ENCODE data around the gene BRINP3. TPM values are rescaled to one million over a fixed set of nuclear protein-coding genes. Genes with fewer than 3 reads are reported as not detected.

The BRINP3 gene
- total RNA-seq, 2 donors from 2014 or later: not detected

DNA sequence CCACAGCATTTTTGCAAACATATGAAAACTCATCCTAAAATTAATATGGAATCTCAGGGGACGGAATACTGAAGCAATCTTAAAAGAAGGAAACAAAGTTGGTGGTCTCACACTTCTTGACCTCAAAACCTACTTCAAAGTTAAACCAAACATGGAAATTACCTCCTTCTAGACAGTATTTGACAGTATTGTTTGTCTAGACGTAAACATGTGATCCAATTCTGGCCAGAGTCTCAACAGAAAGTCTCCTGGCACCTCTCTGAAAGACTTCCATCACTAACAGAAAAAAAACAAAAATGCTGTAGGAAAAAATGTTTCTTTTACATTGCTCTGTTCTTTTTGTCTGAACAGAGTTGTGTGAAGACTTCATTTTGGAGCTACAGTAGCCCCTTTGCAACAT, 99.7 kb downstream of the BRINP3 start:
- TF ChIP-seq, protein P1, sequence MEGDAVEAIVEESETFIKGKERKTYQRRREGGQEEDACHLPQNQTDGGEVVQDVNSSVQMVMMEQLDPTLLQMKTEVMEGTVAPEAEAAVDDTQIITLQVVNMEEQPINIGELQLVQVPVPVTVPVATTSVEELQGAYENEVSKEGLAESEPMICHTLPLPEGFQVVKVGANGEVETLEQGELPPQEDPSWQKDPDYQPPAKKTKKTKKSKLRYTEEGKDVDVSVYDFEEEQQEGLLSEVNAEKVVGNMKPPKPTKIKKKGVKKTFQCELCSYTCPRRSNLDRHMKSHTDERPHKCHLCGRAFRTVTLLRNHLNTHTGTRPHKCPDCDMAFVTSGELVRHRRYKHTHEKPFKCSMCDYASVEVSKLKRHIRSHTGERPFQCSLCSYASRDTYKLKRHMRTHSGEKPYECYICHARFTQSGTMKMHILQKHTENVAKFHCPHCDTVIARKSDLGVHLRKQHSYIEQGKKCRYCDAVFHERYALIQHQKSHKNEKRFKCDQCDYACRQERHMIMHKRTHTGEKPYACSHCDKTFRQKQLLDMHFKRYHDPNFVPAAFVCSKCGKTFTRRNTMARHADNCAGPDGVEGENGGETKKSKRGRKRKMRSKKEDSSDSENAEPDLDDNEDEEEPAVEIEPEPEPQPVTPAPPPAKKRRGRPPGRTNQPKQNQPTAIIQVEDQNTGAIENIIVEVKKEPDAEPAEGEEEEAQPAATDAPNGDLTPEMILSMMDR (conservative IDR thresholded peaks at IDR 0.05): no peak
- H3K27me3 ChIP-seq (ENCODE audit: control insufficient read depth, insufficient read depth, low read length, poor library complexity, severe bottlenecking): no peaks in the 10 kb centered on the region
- H3K4me1 Mint-ChIP-seq: peaks cover 5% of the 10 kb centered on the region

DNA sequence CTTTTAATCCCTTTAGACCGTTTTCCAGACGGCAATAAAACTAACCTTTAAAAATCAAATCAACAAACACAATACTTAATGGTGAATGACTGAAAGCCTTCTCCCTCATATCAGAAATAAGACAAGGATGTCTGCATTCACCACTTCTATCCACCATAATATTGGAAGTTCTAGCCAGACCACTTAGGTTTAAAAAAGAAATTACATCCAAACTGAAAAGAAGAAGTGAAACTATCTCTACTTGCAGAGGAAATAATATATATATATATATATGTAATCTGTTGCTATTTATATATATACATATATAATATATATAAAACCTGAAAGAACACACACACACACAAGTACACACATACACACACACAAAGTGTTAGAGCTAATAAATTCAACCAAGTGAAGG, 100.4 kb downstream of the BRINP3 start:
- H3K4me1 ChIP-seq (ENCODE audit: control insufficient read depth, insufficient read depth, low read length): no peaks in the 10 kb centered on the region
- no peaks in the 10 kb centered on the region for H3K27me3 Mint-ChIP-seq (ENCODE audit: insufficient read depth)
- no peak for DNase-seq
- 94 to 100% methylated on average over 2 of the region's 2 CpGs for WGBS, 2 experiments (ENCODE audit: insufficient coverage in 1 of 2, insufficient read length in 1 of 2)
- no peaks in the 10 kb centered on the region for H3K9me3 Mint-ChIP-seq
- no peak overlapping the region for H3K27ac Mint-ChIP-seq
- H3K9me3 ChIP-seq (ENCODE audit: control insufficient read depth, low read length): no peaks in the 10 kb centered on the region
- H3K4me3 Mint-ChIP-seq: no peak overlapping the region
- TF ChIP-seq, protein P1 (conservative IDR thresholded peaks at IDR 0.05): no peak
- no peak overlapping the region for H3K4me3 ChIP-seq (ENCODE audit: low read length)
- H3K27ac ChIP-seq (ENCODE audit: low read depth, low read length): no peak overlapping the region
- no peaks in the 10 kb centered on the region for H3K36me3 ChIP-seq (ENCODE audit: control insufficient read depth, insufficient read depth, low read length)
- H3K9ac ChIP-seq (ENCODE audit: extremely low read depth, low read length, poor library complexity, severe bottlenecking): no peak overlapping the region
- H3K4me1 Mint-ChIP-seq: peaks cover 3% of the 10 kb centered on the region
- H3K36me3 Mint-ChIP-seq (ENCODE audit: low read depth): no peaks in the 10 kb centered on the region
- no peaks in the 10 kb centered on the region for H3K27me3 ChIP-seq (ENCODE audit: control insufficient read depth, insufficient read depth, low read length, poor library complexity, severe bottlenecking)

More for the DNA sequence above, 99.7 kb downstream of the BRINP3 start:
- 85 to 100% methylated on average over 1 to 2 of the region's 2 CpGs for WGBS, 2 experiments (ENCODE audit: insufficient coverage in 1 of 2, insufficient read length in 1 of 2)
- Histone ChIP-seq H3K27ac (ENCODE audit: low read depth, low read length) (no peak overlapping the region), H3K4me3 (ENCODE audit: low read length) (no peak overlapping the region), H3K4me1 (ENCODE audit: control insufficient read depth, insufficient read depth, low read length) (no peaks in the 10 kb centered on the region), H3K9ac (ENCODE audit: extremely low read depth, low read length, poor library complexity, severe bottlenecking) (no peak overlapping the region), H3K36me3 (ENCODE audit: control insufficient read depth, insufficient read depth, low read length) (no peaks in the 10 kb centered on the region), H3K9me3 (ENCODE audit: control insufficient read depth, low read length) (no peaks in the 10 kb centered on the region)
- no peak for DNase-seq
- no peaks in the 10 kb centered on the region for H3K36me3 Mint-ChIP-seq (ENCODE audit: low read depth)
- H3K4me3 Mint-ChIP-seq: no peak overlapping the region
- no peaks in the 10 kb centered on the region for H3K9me3 Mint-ChIP-seq
- no peaks in the 10 kb centered on the region for H3K27me3 Mint-ChIP-seq (ENCODE audit: insufficient read depth)
- no peak overlapping the region for H3K27ac Mint-ChIP-seq

DNA sequence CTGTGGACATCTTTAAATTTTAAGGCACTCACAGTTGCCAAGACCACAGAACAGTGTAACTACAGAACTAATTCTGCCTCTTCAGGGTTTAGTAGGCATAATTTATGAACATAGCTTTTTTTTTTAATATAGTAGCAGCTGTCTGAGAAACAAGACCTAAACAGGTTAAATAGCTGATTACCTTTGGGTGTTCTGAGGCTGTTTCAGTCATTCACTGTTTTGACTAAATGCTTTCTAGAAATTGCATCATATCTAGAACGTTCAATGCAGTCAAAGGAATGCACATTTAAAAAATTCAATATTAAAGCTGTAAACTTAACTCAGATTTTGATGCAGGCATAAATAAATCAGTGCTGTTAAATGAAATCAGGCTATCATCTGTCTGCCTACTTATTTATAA, 101.6 kb downstream of the BRINP3 start:
- H3K36me3 Mint-ChIP-seq (ENCODE audit: low read depth): no peaks in the 10 kb centered on the region
- Histone ChIP-seq H3K36me3 (ENCODE audit: control insufficient read depth, insufficient read depth, low read length) (no peaks in the 10 kb centered on the region), H3K4me1 (ENCODE audit: control insufficient read depth, insufficient read depth, low read length) (no peaks in the 10 kb centered on the region), H3K9me3 (ENCODE audit: control insufficient read depth, low read length) (no peaks in the 10 kb centered on the region), H3K9ac (ENCODE audit: extremely low read depth, low read length, poor library complexity, severe bottlenecking) (no peak overlapping the region), H3K27me3 (ENCODE audit: control insufficient read depth, insufficient read depth, low read length, poor library complexity, severe bottlenecking) (no peaks in the 10 kb centered on the region), H3K27ac (ENCODE audit: low read depth, low read length) (no peak overlapping the region), H3K4me3 (ENCODE audit: low read length) (no peak overlapping the region)
- no peak for DNase-seq
- H3K4me1 Mint-ChIP-seq: no peaks in the 10 kb centered on the region
- TF ChIP-seq, protein P1 (conservative IDR thresholded peaks at IDR 0.05): no peak
- H3K27ac Mint-ChIP-seq: no peak overlapping the region
- WGBS, 2 experiments (ENCODE audit: insufficient coverage in 1 of 2, insufficient read length in 1 of 2): 95% methylated on average over 1 of the region's 1 CpG; no CpG with 5 or more reads in 1 of the 2 experiments
- H3K27me3 Mint-ChIP-seq (ENCODE audit: insufficient read depth): no peaks in the 10 kb centered on the region
- no peaks in the 10 kb centered on the region for H3K9me3 Mint-ChIP-seq
- no peak overlapping the region for H3K4me3 Mint-ChIP-seq
